ENCODE results near the gene BTN1A1. TPM values are rescaled to one million over a fixed set of nuclear protein-coding genes. Genes with fewer than 3 reads are reported as not detected.
A peak's percentile ranks its signal among the peaks of the same experiment; 100 is the strongest.

BTN1A1 gene
- total and polyA plus RNA-seq, 8 donors, result not detected

GRCh38 chr6:26497610-26498009 is 2.5 kb upstream of the BTN1A1 start:
- H3K9me3 ChIP-seq, result no peaks in the 10 kb centered on the region
- no peak overlapping the region for H3K27ac ChIP-seq
- 75 to 97% (median 83%) methylated on average over 4 of the region's 4 CpGs for WGBS, 5 donors
- H3K36me3 ChIP-seq, result no peaks in the 10 kb centered on the region
- TF ChIP-seq CTCF (IDR thresholded peaks at IDR 0.05) (no peak), EP300 (IDR thresholded peaks at IDR 0.05) (no peak), POLR2A (IDR thresholded peaks at IDR 0.05) (no peak), POLR2AphosphoS5 (IDR thresholded peaks at IDR 0.05) (no peak)
- H3K4me3 ChIP-seq, result no peak overlapping the region
- no peak for DNase-seq
- H3K4me1 ChIP-seq, result peaks cover 13 to 15% (median 14%) of the 10 kb centered on the region in 4 donors
- peaks cover 0 to 31% (median 20%) of the 10 kb centered on the region in 3 donors for H3K27me3 ChIP-seq
- intact Hi-C loops (cut with DNase I; ENCODE audit: low total_unique reads), result no loop called here

GRCh38 chr6:26501482-26501986 is 1.4 kb downstream of the BTN1A1 start:
- WGBS, 5 donors, result 6 to 18% (median 7%) methylated on average over 16 to 49 of the region's 49 CpGs
- no peaks in the 10 kb centered on the region for H3K9me3 ChIP-seq
- TF ChIP-seq CTCF (IDR thresholded peaks at IDR 0.05), result no peak
- TF ChIP-seq POLR2AphosphoS5 (IDR thresholded peaks at IDR 0.05), result no peak
- TF ChIP-seq POLR2A (IDR thresholded peaks at IDR 0.05), result no peak
- TF ChIP-seq EP300 (IDR thresholded peaks at IDR 0.05), result no peak
- intact Hi-C loops (cut with DNase I; ENCODE audit: low total_unique reads), result no loop called here
- H3K4me3 ChIP-seq, result peak overlapping the region; percentile 33 to 44 (median 36)
- H3K27ac ChIP-seq, result no peak overlapping the region
- H3K4me1 ChIP-seq, result peaks cover 13 to 15% (median 14%) of the 10 kb centered on the region in 4 donors
- peaks cover 0 to 58% (median 25%) of the 10 kb centered on the region in 3 donors for H3K27me3 ChIP-seq
- no peaks in the 10 kb centered on the region for H3K36me3 ChIP-seq
- peak; percentile 32 to 76 for DNase-seq

- Histone ChIP-seq H3K4me3 (peak overlapping the region; percentile 33 to 44 (median 36)), H3K27ac (no peak overlapping the region), H3K4me1 (peaks cover 13 to 15% (median 14%) of the 10 kb centered on the region in 4 donors), H3K27me3 (peaks cover 0 to 58% (median 25%) of the 10 kb centered on the region in 3 donors), H3K36me3 (no peaks in the 10 kb centered on the region), H3K9me3 (no peaks in the 10 kb centered on the region)
- no peak for TF ChIP-seq CTCF (IDR thresholded peaks at IDR 0.05)
- no peak for TF ChIP-seq EP300 (IDR thresholded peaks at IDR 0.05)
- TF ChIP-seq POLR2AphosphoS5 (IDR thresholded peaks at IDR 0.05), result no peak
- TF ChIP-seq POLR2A (IDR thresholded peaks at IDR 0.05), result no peak
- intact Hi-C loops (cut with DNase I; ENCODE audit: low total_unique reads), result no loop called here
- no peak for DNase-seq
Measured at GRCh38 chr6:26502165-26502564, 2.1 kb downstream of the BTN1A1 start.

- peaks cover 0 to 58% (median 25%) of the 10 kb centered on the region in 3 donors for H3K27me3 ChIP-seq
- no peak for DNase-seq
- H3K4me3 ChIP-seq, result no peak overlapping the region
- intact Hi-C loops (cut with DNase I; ENCODE audit: low total_unique reads), result no loop called here
- no peak for TF ChIP-seq POLR2AphosphoS5 (IDR thresholded peaks at IDR 0.05)
- no peak for TF ChIP-seq EP300 (IDR thresholded peaks at IDR 0.05)
- TF ChIP-seq POLR2A (IDR thresholded peaks at IDR 0.05), result no peak
- TF ChIP-seq CTCF (IDR thresholded peaks at IDR 0.05), result no peak
- no peaks in the 10 kb centered on the region for H3K36me3 ChIP-seq
- 88 to 93% (median 90%) methylated on average over 3 of the region's 3 CpGs for WGBS, 5 donors
- no peak overlapping the region for H3K27ac ChIP-seq
- peaks cover 13 to 15% (median 14%) of the 10 kb centered on the region in 4 donors for H3K4me1 ChIP-seq
- H3K9me3 ChIP-seq, result no peaks in the 10 kb centered on the region
Measured at GRCh38 chr6:26502626-26503025, 2.5 kb downstream of the BTN1A1 start.
